SK-MEL-5 (cell line): Measurements from ENCODE around the gene TOR3A. TPM values are rescaled to one million over a fixed set of nuclear protein-coding genes. Genes with fewer than 3 reads are reported as not detected.

Experiments
- DNase-seq: peaks from one replicate; pipeline ENCODE4 v3.0.0-alpha.2; 2016; ENCODE audit warnings: low read depth, low spot score
- in situ Hi-C: cut with HindIII; loops from 2 replicates; pipeline ENCODE4 v1.10.0; 2016; ENCODE audit warnings: low sequenced_read_pairs, high pct_unique_total_duplicates, low pct_unique_long_range_greater_than_20kb
- total RNA-seq: library from RNA; depleted of rRNA; stranded (reverse); fragments of >200 nt; shearing (Covaris generic); gene quantifications from 2 replicates; pipeline ENCODE4 v1.2.3, GENCODE V29; 2014

The TOR3A gene
- total RNA-seq, 1 experiment from 2014 or later: 15.0 TPM

- DNase-seq: no peak
These were observed 23.1 kb upstream of the TOR3A start for GRCh38 chr1:179058487-179059483.

DNA sequence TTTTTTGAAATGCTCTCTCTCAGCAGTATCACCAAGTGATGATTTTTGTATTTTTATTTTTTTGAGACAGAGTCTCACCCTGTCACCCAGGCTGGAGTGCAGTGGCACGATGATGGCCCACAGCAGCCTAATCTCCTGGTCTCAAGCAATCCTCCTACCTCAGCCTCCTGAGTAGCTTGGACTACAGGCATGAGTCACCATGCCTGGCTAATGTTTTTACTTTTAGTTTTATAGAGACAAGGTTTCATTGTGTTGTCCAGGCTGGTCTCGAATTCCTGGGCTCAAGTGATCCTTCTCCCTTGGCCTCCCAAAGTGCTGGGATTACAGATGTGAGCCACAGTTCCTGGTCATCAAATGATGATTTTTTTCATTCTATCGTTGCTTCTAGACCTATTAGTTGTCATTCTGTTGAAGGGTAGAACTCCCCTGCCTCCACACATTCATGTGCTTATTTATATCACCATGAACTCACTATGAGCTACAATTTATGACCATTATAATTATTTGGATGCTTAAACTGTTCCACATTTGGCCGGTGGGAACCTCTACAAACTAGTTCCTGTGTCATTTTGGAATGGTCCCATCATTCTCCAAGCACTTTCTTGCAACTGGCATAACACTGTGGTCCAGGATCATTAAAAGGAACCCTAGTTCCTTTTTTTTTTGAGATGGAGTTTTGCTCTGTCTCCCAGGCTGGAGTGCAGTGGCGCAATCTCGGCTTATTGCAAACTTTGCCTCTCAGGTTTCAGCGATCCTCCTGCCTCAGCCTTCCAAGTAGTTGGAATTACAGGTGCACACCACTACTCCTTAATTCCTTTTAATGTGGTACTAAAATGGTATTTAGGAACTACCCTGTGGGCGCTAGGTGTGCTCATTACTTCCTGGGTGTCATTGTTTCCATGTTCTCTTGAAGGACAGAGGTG lies 20.2 kb upstream of the TOR3A start:
- no peak for DNase-seq
- in situ Hi-C loops: no loop called here

More at GRCh38 chr1:179058487-179059483, 23.1 kb upstream of the TOR3A start:
- in situ Hi-C loops: no loop called here

DNA sequence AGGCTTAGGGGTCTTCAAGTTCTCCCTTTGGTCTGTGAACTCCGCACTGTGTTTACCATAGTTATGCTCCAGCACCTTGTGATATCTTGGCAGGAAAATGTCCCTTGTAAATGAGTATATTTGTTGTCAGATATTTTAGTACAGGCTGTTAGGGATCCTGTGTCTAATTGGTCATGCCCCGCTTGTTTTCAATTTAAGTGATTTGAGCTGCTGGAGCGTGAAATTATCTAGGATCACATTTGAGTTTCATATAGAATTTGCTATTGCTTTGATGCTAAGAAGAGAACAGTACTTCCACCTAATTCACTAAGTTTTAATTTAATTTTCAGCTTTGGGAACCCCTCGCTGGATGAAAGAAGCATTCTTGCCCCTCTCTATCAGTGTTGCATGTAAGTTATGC lies 15.4 kb upstream of the TOR3A start:
- DNase-seq: no peak
- in situ Hi-C loops: no loop called here

GRCh38 chr1:179077396-179077795 lies 4.5 kb upstream of the TOR3A start:
- no peak for DNase-seq
- in situ Hi-C loops: no loop called here

GRCh38 chr1:179079113-179079761 lies 2.6 kb upstream of the TOR3A start:
- peak; percentile 88 for DNase-seq

DNA sequence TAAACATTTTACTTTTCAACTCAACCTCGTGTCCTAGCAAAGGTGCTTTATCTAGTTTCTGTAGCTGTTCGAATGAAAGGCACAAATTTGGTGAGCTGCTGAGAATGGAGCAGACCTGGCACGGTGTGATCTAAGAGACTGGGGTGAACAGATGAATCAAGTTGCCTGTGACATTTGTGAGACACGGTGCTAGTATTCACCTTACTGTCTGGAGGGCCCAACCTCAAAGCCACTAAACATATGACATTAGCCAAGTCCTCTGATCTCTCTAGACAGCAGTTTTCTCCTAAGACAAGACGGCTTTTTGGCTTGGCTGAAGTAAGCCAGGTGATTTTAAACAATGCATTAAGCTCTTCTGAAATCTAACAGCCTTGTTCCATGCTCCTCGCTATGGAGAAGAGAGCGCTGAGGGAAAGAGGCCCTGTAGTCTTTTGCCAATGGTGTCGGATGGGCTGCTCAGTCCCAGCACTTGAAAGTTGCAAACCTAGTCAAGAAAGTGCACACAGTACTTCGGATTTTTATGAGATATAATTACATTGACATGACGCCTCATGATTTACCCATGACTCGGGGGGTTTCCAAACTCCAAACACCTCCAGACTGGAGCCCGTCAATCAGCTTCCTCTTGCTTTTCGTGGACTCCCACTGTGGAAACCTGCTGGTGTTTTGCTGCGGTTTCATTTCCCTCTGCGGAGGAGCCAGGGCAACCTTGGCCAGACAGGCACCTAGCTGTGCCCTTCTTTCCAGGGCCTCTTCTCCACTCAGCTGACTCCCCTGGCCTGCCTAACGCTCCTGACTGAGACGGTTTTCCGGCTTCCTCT lies 794 bp upstream of the TOR3A start:
- in situ Hi-C loops: no loop called here
- no peak for DNase-seq

More at GRCh38 chr1:179079113-179079761, 2.6 kb upstream of the TOR3A start:
- in situ Hi-C loops: no loop called here

GRCh38 chr1:179082333-179082998 lies 596 bp downstream of the TOR3A start:
- DNase-seq: no peak
- in situ Hi-C loops: no loop called here

DNA sequence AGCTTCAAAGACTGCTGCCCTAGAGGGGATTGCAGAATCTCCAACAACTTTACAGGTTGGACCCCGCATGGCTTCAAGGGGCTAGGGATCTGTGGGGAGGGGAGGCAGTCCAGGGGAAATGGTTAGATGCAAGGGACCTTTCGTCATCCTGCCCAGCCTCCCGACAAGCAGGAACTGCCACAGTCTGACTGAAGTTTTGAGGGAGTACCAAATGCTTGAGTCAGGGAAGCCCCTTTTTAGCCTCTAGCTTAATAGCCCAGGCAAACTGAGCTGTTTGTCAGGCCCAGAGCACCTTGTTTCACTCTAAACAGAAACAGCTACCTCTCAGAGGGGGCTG lies 1.1 kb downstream of the TOR3A start:
- no peak for DNase-seq
- in situ Hi-C loops: no loop called here

DNA sequence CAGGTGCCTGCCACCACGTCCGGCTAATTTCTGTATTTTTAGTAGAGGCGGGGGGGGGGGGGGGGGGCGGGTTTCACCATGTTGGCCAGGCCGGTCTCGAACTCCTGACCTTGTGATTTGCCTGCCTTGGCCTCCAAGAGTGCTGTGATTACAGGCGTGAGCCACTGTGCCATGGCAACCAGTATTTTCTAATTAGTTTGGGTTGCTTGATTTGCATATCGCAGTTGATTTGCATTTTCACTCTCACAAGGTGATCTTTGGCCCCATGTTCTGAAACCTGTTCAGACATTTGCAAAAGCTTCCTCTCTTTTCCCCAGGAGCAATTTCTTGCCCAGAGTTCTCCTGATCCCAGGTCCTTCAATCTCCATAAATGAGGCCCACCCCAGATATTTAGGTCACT lies 1.7 kb downstream of the TOR3A start:
- in situ Hi-C loops: no loop called here

DNA sequence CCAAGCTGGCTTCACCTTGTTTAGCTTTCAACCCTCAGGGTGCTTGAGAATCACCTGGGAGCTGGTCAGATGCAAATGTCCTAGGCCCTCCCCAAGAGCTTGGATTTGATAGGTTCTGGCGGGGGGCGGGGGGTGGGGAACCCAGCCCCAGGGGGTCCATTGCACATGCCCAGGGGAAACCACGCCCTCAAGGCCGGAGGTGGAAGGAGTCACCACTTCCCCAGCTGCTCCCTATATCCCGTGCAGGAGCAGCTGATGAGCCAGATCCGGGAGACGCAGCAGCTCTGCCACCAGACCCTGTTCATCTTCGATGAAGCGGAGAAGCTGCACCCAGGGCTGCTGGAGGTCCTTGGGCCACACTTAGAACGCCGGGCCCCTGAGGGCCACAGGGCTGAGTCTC lies 5.8 kb downstream of the TOR3A start:
- in situ Hi-C loops: no loop called here
- DNase-seq: no peak

More for the DNA sequence above, 1.7 kb downstream of the TOR3A start:
- DNase-seq: no peak

- DNase-seq: no peak
- in situ Hi-C loops: no loop called here
These were observed 8.1 kb downstream of the TOR3A start for GRCh38 chr1:179089827-179090482.

DNA sequence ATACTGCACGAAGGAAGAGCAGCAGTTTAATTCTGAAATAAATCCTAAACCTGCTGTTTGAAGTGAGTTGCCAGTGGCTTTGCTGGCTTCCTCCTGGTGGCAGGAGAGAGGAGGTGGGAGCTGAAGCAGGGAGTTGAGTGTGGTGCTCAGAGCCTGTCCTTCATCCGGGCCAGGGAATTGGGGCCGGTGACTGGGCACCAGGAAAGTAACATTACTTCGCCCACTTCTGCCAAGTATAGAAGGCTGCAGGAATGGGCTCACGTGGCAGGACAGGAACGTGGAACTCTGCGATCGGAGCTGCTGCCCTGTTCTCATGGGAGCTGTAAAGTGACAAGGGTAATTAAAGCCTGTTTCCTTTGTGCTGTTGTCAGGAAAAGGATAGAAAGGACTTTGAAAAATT lies 8.7 kb downstream of the TOR3A start:
- in situ Hi-C loops: no loop called here
- DNase-seq: no peak

GRCh38 chr1:179090923-179091322 lies 9.1 kb downstream of the TOR3A start:
- in situ Hi-C loops: no loop called here
- DNase-seq: no peak

DNA sequence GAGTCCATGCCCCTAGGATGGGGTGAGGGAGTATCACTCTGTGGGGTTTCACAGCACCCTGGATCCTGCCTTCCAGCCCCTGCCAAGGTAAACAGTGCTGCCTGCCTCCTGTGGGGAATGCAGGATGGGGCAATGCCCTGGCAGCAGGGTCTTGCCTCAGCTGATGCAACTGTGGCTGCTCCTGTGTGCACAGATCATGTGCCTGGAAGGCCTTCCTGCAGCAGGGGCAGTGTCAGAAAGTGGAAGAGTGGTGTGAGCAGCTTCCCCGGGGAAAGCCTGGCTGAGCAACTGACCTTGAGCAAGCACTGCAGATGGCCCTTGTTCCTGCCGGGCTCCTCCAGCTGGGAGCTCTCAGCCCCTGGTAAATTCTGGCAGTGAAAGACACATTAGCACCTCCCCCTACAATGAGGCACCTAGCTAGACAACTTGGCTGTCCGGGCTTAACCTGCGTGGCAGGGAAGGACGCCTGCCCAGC lies 9.9 kb downstream of the TOR3A start:
- in situ Hi-C loops: no loop called here
- no peak for DNase-seq

DNA sequence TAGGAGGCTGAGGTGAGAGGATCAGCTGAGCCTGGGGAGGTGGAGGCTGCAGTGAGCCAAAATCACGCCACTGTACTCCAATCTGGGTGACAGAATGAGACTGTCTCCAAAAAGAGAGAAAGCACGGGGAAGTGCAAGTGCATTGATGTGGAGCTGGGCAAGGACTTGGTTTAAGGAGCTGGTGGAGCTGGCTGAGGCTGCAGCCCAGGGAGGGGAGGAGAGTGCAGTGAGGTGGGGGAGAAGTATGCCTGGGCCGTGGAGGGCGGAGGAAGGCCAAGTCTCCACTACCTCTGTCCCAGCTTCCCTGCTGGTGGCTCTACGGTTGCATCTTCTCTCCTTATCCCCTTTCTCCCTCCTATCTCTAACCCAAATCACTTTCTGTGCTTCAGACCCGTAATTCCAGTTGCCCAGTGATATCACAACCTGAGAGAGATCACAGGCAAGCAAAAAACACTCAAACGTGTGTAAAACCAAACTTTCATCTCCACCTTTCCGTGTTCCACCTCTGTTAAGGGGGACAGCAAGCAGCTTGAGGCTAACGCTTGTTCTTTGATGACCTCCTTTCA lies 11.1 kb downstream of the TOR3A start:
- in situ Hi-C loops: no loop called here
- DNase-seq: no peak

- no peak for DNase-seq
- in situ Hi-C loops: no loop called here
These were observed 12.9 kb downstream of the TOR3A start for GRCh38 chr1:179094818-179095217.
